Stimulated activated CD4-positive, alpha-beta T cell treated with anti-CD3 and anti-CD28 coated beads, Interleukin-2, amount 100 ng/mL, for 24 hours (primary cell): Measurements from ENCODE around the gene AAMP.

Experiments
- DNase-seq, 2 donors: peaks; one replicate each; pipeline ENCODE4 v3.0.0-alpha.2; 2020

Gene AAMP

DNA sequence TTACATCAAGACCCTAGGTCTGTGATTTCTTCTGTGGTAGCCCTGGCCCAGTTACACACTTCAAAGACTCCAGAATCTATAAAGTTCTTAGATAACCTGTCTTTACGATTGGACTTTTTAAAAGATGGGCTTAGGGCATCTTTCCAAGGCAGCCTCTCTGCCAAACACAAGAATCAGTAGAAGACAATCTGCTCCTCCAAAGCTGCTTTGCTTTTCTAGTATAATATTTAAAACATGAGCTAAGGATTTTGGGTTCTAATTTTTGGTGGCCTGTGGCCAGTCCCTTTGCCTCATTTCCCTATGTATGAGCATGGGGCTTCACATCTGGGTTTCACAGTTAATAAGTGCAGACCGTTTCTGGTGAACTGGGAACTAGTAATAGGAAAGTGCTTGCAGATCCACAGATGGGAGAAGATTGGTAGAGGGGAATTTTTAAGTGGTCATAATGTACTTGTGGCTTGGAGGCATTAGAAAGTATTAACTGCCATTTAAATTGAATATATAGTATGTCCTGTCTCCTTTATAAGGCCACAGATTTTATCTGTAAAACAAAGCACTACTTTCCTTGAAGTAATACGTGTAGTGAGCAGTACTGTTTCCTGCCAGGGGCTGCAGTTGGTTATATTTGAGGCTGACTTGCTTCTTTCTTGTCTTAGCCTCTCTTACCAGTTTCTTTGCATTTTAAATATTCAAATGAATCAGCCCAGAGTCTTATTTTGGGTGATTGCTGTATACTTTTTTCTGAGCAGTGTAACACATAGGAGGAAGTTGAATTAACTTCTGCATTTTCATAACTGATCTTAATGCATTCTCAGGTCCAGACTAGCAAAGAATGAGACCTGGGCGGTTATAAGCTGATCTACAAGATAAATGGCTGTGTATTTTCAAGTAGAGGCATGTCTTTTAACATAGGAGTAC, 51.4 kb downstream of the AAMP start:
- DNase-seq: no peak

DNA sequence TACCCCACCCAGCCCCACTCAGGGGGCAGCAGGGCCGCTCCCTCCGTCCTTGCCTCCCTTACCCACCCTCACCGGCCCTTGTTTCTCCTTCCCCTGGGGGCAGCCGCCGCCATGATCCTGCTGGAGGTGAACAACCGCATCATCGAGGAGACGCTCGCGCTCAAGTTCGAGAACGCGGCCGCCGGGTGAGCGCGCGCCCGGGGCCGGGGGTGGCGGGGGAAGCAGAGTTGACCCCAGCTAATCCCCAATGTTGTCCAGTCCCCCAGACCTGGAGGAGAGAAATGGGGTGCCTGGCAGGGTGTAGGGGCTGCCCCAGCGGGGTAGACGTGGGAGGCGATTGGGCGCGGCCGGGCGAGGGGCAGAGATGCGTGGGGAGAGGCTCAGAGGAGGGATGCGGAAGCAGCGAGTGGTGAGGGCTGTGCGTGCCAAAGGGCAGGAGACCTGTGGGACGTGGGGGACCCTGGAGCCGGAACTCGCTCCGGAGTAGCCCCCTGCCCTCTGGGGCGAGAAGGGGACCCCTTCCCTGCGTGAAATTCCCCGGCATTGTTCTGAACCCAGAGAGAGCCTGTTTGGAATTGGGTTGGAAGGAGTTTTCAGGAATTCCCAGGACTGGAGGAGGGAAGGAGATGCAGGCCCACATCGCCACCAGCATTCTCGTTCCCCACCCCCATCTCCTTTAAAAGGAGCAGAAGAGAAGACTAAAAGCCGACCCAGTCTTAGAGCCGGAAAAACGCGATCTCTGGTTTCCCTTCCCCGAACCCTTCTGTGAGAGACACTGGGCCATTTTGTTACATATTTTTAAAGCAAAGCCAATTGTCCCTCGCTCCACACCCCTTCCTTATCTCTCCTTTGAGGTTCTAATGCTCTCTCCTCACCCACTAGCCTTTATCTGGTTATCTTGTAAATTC, 52.3 kb downstream of the AAMP start:
- DNase-seq: peak; percentile 71 to 80

DNA sequence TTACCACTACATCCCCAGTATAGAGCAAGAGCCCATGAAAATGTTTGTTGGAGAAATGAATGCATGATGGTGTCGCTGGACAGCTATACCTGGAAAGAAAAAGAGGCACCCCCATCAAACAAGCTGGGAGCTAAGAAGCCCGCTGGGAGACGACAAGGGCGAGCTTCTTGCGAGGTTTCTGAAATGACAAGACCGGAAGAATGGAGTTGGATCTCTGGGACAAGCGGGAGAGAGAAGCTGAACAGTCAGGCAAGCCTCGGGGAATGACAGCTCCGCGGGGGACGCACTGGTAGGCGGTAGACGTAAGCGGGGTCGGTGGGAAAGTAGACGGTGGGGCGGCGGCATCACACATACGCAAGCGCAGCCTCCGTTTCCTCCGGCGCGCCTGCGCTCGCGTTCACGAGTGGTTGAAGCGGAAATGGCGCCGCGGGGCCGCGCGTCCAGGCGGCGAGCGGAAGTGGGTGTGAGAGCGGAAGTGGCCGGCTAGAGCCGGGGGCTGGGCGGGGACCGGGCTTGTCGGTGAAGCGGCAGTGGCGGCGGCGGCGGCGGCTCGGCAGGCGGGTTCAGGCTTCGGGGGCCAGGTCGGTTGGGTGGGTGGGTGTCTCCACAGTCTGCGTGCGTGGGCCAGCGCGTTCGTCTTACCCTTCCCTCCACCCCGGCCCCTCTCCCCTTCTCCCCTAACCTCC, 53.1 kb downstream of the AAMP start, which contains the start of gene ARPC2:
Gene ARPC2, plus strand, starts transcription at position 516 of the 686 bp plus-strand sequence. CDS start 282 bp downstream, outside the sequence.
- peak; percentile 94 to 97 for DNase-seq

DNA sequence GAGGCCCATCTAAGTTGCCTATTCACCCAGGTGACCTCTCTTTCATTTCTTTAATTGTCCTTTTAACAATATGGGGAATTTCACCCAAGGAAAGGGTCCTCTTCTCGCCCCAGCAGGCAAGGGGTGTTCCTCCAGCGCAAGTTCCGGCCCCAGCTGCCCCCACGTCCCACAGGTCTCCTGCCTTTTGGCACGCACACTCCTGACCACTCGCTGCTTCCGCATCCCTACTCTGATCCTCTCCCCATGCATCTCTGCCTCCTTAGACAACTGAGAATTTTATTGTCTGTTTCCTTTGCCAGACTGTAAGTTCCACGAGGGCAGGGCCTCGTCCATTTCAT, 53.6 kb downstream of the AAMP start:
- DNase-seq: no peak
